ENCODE data around the gene CDCA5.

DNA sequence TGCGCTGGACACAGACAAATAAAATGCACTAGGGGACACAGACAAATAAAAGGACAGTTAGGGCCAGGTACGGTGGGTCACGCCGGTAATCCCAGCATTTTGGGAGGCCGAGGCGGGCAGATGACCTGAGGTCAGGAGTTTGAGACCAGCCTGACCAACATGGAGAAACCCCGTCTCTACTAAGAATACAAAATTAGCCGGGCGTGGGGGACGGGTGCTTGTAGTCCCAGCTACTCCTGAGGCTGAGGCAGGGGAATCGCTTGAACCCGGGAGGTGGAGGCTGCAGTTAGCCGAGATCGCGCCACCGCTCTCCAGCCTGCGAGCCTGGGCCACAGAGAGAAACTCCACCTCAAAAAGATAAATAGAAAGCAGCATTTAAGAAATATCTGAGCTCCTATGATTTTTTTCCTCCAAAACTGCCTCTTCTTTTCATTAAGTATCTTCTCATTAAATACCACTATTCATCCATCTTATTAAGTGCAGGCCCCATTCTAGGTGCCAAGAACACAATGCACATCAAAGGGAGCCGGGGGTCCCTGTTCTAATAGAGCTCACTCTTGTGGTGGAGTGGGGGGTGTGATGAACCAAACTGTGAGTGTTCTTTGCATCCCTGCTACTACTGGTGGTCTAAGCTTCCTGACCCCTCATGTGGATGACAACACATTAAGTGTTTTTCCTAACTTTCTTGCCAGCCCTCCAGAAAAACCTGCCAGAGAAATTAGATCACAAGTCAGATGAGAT is 34.4 kb upstream of the CDCA5 start:
- no peak for TF ChIP-seq EZH2 (IDR thresholded peaks at IDR 0.05; ENCODE audit: borderline replicate concordance, low read length)
- TF ChIP-seq, protein P1, sequence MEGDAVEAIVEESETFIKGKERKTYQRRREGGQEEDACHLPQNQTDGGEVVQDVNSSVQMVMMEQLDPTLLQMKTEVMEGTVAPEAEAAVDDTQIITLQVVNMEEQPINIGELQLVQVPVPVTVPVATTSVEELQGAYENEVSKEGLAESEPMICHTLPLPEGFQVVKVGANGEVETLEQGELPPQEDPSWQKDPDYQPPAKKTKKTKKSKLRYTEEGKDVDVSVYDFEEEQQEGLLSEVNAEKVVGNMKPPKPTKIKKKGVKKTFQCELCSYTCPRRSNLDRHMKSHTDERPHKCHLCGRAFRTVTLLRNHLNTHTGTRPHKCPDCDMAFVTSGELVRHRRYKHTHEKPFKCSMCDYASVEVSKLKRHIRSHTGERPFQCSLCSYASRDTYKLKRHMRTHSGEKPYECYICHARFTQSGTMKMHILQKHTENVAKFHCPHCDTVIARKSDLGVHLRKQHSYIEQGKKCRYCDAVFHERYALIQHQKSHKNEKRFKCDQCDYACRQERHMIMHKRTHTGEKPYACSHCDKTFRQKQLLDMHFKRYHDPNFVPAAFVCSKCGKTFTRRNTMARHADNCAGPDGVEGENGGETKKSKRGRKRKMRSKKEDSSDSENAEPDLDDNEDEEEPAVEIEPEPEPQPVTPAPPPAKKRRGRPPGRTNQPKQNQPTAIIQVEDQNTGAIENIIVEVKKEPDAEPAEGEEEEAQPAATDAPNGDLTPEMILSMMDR (IDR thresholded peaks at IDR 0.05; ENCODE audit: low read length), result no peak

All from OCI-LY1 (cell line).